GM12801 (cell line): ENCODE data around the gene ERI3.

Experiments
- TF ChIP-seq, protein P1 (sequence below): IDR thresholded peaks from one replicate; pipeline ENCODE4 v1.5.1; 2011; ENCODE audit warnings: control low read depth; ENCODE audit not compliant: insufficient read length; ENCODE audit errors: extremely low read depth

Gene ERI3

DNA sequence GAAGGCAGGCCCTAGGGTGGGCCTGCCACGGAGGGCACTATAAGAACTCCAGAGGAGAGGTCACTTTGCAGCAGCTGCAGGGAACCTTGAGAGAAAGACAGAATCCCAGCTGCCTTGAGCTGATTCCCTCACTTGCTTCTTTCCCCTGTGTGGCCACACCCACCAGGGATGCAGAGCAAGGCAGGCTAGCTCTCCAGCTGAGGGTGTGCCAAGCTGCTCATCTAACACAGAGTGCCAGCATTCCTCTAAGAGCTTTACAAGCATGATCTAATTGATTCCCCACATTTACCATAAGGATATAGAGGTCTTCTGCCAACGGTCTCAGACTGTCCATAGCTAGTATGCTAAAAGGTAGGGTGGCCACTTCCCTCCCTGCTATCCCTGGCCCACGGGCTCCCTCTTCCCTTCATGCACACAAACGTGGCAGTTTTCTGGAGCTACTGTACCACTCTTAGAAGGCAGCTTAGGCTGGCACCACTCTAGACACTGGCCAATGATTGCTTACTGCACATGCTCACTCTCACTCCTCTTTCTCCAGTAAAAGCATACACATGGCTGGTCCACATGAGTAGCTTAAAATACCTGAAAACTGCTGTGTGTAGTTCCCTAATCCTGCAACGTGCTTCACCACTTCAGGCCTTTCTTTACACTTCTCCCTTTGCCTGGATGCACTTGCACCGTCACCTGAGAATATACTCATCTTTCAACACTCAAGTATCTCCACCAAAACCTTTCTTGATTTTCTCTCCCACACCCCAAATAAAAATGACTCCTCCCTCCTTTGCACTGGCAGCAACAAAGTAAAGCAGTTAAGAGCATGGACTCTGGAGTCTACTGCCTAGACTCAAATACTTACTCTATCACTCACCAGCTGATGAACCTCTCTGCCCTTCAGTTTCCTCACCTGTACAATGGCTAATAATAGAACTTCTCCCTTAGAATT, 84.1 kb downstream of the ERI3 start:
- TF ChIP-seq, protein P1, sequence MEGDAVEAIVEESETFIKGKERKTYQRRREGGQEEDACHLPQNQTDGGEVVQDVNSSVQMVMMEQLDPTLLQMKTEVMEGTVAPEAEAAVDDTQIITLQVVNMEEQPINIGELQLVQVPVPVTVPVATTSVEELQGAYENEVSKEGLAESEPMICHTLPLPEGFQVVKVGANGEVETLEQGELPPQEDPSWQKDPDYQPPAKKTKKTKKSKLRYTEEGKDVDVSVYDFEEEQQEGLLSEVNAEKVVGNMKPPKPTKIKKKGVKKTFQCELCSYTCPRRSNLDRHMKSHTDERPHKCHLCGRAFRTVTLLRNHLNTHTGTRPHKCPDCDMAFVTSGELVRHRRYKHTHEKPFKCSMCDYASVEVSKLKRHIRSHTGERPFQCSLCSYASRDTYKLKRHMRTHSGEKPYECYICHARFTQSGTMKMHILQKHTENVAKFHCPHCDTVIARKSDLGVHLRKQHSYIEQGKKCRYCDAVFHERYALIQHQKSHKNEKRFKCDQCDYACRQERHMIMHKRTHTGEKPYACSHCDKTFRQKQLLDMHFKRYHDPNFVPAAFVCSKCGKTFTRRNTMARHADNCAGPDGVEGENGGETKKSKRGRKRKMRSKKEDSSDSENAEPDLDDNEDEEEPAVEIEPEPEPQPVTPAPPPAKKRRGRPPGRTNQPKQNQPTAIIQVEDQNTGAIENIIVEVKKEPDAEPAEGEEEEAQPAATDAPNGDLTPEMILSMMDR = no peak

DNA sequence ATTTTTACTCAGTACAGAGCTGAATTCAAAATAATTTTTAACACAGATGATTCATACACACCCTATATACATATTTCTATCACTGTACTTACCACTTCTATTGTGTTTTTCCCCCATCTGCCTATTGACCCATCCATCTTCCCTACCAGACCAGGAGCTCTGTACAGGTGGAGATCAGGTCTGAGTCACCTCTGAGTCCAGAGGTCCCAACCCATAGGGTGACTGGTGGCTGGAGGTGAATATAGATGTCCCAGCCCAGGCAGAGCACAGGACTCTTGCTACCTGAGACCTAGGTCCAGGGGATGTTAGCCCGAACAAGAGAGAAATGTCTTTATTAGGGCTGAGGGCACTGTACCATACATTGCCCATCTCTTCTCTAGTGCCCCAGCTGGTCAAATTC, 87.0 kb downstream of the ERI3 start:
- TF ChIP-seq, protein P1 = no peak

DNA sequence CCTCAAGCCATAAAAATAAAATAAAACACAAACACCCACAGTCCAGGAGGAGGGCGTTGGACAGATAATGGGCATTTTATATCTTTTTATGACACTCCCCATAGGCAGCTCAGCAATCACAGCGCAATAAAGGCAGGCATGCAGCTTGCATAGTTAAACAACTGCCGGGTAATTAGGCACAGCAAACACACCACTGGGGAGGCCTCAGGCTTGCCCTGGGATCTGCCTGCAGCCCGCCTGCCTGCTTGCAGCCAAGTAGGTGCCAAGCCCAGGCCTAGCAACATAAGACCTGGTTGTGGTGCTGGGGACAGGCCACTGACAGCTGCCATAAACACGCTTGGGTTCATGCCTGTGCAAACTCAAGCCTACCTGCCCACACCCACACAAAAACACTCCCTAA, 87.6 kb downstream of the ERI3 start:
- TF ChIP-seq, protein P1 = no peak

DNA sequence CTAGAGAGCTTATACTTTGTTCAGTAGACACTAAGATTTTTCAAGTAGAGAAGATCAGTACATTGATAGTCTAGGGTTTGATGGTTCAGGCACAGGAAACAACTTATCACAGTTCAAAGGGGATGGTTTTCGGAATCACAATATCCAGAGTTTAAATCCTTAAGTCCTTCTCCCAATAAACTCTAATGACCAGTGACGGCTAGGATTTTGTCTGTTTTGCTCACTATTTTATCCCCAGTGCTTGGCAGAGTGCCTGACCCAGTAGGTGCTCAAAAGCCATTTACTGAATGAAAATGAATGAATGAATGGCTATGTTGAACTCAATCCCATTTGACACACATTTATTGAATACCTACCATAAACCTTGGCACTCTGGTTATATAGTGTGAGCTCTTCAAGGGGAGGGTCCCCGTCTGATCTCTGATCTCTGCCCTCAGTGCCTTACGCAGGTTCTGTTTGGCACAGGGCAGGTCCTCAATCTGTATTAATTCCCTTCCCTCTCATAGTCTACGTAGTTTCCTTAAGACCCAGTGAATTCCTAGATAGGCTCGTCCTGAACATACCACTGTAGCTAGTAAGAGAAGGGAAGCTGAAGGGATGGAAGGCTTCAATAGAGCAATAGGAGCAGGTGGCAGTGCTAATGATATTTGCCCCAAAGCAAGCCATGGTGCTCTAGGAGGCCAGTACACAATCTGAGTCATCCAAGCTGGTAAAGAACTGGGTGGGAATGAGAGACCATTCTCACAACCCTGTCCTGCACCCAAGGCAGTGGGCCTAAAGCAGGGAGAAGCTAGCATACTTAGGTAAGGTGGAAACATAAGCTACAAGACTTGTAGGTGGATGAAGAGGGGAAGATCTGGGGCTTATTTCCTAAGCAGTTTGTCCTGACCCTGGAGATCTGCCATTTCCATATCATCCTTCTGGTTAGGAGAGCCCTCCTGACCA, 88.4 kb downstream of the ERI3 start:
- TF ChIP-seq, protein P1 = no peak

DNA sequence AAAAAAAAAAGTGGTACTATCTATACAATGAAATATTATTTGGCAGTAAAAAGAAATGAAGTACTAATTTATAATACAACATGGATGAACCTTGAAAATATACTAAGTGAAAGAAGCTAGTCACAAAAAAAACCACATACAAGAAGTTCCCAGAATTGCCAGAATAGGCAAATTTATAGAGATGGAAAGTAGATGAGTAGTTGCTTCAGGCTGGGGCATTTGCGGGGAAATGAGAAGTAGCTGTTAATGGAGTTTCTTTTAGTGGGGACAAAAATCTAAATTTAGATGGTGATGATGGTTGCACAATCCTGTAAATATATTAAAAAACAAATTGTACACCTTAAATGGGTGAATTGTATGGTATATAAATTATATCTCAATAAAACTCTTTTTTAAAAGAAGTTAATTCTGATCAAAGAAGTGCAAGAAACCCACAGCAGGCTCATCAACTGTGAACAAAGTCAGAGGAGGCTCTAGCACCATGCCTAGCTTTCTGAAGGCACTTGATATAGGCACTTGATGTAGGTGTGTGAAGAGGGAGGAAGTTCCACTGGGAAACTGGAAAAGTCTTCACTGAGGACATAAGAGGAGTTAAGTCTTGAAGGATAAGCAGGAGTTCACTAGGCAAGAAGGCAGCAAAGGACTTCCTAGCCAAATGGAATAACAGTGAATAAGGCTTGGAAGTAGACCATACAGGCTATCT, 89.2 kb downstream of the ERI3 start:
- TF ChIP-seq, protein P1 = no peak

DNA sequence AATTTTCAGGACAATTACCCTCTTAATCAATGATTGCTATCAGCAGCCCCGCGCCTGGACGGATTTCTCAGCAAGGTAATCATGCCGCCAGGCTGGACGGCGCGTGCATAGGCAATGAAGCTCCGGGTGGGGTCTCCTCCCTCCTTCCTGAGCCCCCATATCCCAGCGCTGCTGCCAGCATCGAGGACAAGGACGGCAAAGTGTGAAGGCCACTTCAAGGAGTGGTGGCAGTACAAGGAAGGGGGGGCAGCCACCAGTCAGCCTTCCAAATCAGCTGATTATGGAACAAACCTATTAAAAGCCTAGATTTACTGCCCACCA, 90.6 kb downstream of the ERI3 start:
- TF ChIP-seq, protein P1 = no peak
